Testis (tissue), 2 donors: ENCODE measurements around the gene CDK17.

Experiments
- POLR2A ChIP-seq: fragments of 450-650 bp; IDR thresholded peaks from one replicate; pipeline ENCODE4 v1.6.1; 2017; ENCODE audit warnings: antibody characterized with exemption, mild to moderate bottlenecking, moderate library complexity
- TF ChIP-seq, protein P1 (sequence below), 3 experiments: fragments of 450-650 bp in 2 of 3; fragments of 200-600 bp in 1 of 3; sonication (generic) in 1 of 3; IDR thresholded peaks; one replicate each; pipeline ENCODE4 v1.5.1; 2016 to 2019; ENCODE audit warnings: antibody characterized with exemption in 3 of 3, mild to moderate bottlenecking in 2 of 3, moderate library complexity in 1 of 3

DNA sequence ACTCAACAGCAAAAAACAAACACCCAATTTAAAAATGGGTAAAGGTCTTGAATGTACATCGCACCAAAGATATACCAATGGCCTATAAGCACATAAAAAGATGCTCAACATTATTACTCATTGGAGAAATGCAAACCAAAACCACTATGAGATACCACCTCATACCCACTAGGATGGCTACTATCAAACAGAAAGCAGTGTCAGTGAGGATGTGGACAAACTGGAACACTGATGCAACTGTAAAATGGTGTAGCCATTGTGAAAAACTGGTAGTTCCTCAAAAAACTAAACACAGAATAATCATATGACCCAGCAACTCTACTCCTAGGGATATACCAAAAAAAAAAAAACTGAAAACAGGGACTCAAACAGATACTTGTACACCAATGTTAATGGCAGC is 49.3 kb downstream of the CDK17 start:
- TF ChIP-seq, protein P1, sequence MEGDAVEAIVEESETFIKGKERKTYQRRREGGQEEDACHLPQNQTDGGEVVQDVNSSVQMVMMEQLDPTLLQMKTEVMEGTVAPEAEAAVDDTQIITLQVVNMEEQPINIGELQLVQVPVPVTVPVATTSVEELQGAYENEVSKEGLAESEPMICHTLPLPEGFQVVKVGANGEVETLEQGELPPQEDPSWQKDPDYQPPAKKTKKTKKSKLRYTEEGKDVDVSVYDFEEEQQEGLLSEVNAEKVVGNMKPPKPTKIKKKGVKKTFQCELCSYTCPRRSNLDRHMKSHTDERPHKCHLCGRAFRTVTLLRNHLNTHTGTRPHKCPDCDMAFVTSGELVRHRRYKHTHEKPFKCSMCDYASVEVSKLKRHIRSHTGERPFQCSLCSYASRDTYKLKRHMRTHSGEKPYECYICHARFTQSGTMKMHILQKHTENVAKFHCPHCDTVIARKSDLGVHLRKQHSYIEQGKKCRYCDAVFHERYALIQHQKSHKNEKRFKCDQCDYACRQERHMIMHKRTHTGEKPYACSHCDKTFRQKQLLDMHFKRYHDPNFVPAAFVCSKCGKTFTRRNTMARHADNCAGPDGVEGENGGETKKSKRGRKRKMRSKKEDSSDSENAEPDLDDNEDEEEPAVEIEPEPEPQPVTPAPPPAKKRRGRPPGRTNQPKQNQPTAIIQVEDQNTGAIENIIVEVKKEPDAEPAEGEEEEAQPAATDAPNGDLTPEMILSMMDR (IDR thresholded peaks at IDR 0.05), result no peak
- TF ChIP-seq POLR2A, result no peak
